ENCODE measurements around the gene MARCHF5.
"Not testable (repeated sequence)": the region's sequence is repeated elsewhere in the genome, so short reads cannot be mapped to it uniquely, and the experiment has no call there.

GRCh38 chr10:92402234-92402633 is 111.3 kb downstream of the MARCHF5 start:
- TF ChIP-seq, protein P1, sequence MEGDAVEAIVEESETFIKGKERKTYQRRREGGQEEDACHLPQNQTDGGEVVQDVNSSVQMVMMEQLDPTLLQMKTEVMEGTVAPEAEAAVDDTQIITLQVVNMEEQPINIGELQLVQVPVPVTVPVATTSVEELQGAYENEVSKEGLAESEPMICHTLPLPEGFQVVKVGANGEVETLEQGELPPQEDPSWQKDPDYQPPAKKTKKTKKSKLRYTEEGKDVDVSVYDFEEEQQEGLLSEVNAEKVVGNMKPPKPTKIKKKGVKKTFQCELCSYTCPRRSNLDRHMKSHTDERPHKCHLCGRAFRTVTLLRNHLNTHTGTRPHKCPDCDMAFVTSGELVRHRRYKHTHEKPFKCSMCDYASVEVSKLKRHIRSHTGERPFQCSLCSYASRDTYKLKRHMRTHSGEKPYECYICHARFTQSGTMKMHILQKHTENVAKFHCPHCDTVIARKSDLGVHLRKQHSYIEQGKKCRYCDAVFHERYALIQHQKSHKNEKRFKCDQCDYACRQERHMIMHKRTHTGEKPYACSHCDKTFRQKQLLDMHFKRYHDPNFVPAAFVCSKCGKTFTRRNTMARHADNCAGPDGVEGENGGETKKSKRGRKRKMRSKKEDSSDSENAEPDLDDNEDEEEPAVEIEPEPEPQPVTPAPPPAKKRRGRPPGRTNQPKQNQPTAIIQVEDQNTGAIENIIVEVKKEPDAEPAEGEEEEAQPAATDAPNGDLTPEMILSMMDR (IDR thresholded peaks at IDR 0.05; ENCODE audit: low read length) = not testable (repeated sequence)
- not testable (repeated sequence) for TF ChIP-seq EZH2 (optimal IDR thresholded peaks at IDR 0.05; ENCODE audit: low read depth, low read length)
